ENCODE measurements around the gene TMEM86A.

Gene TMEM86A

GRCh38 chr11:18743900-18744514 lies 45.4 kb downstream of the TMEM86A start:
- no peaks in the 10 kb centered on the region for H3K4me1 ChIP-seq (ENCODE audit: low read length)
- H3K36me3 ChIP-seq (replicated peaks; ENCODE audit: low read depth, low read length), result no peaks in the 10 kb centered on the region
- no peak overlapping the region for H3K4me2 ChIP-seq (ENCODE audit: low read length)
- H3K4me3 ChIP-seq (ENCODE audit: low read length), result no peak overlapping the region
- H2AFZ ChIP-seq (ENCODE audit: low read depth, low read length), result no peak overlapping the region
- no peaks in the 10 kb centered on the region for H3K79me2 ChIP-seq (ENCODE audit: low read length)
- H4K20me1 ChIP-seq (ENCODE audit: insufficient read depth, low read length), result no peaks in the 10 kb centered on the region
- H3K9me3 ChIP-seq (ENCODE audit: insufficient read depth, low read length), result no peaks in the 10 kb centered on the region
- H3K27ac ChIP-seq (ENCODE audit: low read length), result no peak overlapping the region
- H3K27me3 ChIP-seq (ENCODE audit: low read depth, low read length), result peaks cover 16% of the 10 kb centered on the region
- no peak for TF ChIP-seq EZH2phosphoT487 (IDR thresholded peaks at IDR 0.05; ENCODE audit: low read depth)
- TF ChIP-seq, protein P1, sequence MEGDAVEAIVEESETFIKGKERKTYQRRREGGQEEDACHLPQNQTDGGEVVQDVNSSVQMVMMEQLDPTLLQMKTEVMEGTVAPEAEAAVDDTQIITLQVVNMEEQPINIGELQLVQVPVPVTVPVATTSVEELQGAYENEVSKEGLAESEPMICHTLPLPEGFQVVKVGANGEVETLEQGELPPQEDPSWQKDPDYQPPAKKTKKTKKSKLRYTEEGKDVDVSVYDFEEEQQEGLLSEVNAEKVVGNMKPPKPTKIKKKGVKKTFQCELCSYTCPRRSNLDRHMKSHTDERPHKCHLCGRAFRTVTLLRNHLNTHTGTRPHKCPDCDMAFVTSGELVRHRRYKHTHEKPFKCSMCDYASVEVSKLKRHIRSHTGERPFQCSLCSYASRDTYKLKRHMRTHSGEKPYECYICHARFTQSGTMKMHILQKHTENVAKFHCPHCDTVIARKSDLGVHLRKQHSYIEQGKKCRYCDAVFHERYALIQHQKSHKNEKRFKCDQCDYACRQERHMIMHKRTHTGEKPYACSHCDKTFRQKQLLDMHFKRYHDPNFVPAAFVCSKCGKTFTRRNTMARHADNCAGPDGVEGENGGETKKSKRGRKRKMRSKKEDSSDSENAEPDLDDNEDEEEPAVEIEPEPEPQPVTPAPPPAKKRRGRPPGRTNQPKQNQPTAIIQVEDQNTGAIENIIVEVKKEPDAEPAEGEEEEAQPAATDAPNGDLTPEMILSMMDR (IDR thresholded peaks at IDR 0.05; ENCODE audit: low read depth, low read length), result no peak
- no peak overlapping the region for H3K9ac ChIP-seq (ENCODE audit: low read length)

DNA sequence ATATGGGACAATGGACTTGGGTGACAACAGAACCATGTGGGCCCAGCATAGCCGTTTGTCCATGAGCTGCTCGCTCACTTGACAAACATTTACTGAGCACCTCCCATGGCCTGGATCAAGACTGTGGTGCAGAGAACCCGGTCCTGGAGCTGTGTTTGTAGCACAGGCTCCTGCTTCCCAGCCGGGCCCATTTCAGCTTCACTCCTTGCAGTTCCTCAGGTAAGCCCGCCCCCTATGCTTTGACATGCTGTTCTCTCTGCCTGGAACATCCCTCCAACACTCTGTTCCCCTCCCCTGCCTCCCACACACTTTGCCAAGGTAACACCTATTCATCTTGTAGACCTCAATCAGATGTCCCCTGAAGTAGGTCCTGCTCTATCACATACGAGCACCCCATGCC lies 46.7 kb downstream of the TMEM86A start:
- Histone ChIP-seq H2AFZ (ENCODE audit: low read depth, low read length) (no peak overlapping the region), H4K20me1 (ENCODE audit: insufficient read depth, low read length) (no peaks in the 10 kb centered on the region), H3K79me2 (ENCODE audit: low read length) (no peaks in the 10 kb centered on the region), H3K27me3 (ENCODE audit: low read depth, low read length) (peaks cover 16% of the 10 kb centered on the region), H3K9me3 (ENCODE audit: insufficient read depth, low read length) (no peaks in the 10 kb centered on the region), H3K4me2 (ENCODE audit: low read length) (no peak overlapping the region), H3K9ac (ENCODE audit: low read length) (no peak overlapping the region), H3K27ac (ENCODE audit: low read length) (no peak overlapping the region), H3K4me1 (ENCODE audit: low read length) (no peaks in the 10 kb centered on the region), H3K4me3 (ENCODE audit: low read length) (no peak overlapping the region), H3K36me3 (replicated peaks; ENCODE audit: low read depth, low read length) (no peaks in the 10 kb centered on the region)
- TF ChIP-seq, protein P1 (IDR thresholded peaks at IDR 0.05; ENCODE audit: low read depth, low read length), result no peak
- TF ChIP-seq EZH2phosphoT487 (IDR thresholded peaks at IDR 0.05; ENCODE audit: low read depth), result no peak

DNA sequence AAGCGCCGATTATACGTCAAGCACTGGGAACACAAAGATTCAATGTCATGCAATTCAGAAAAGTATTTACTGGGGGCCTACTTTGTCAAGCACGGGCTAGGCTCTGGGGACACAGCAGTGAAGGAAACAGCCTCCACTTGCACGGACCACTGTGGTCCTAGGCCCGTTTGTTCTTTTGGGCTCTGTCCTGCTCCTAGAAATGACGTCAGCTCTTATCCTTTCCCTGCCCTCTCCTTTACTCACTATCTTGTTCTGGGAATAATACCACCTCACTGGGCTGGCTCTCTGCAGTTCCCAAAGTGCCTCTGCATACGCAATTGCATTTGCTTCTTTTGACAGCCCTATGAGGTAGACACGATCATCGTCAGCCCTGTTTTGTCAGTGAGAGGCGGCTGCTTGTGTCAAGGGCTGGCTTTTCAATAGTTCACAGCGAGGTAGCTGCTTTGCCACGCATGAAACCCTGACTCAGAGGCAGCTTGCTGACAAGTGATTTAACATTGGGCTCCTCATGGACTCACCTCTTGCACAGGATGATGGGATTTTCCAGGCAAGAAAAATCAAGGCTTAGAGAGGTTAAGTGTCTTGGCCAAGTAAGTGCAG lies 50.3 kb downstream of the TMEM86A start:
- no peaks in the 10 kb centered on the region for H3K4me1 ChIP-seq (ENCODE audit: low read length)

GRCh38 chr11:18749681-18750319 lies 51.2 kb downstream of the TMEM86A start:
- no peak overlapping the region for H3K27ac ChIP-seq (ENCODE audit: low read length)

More for the DNA sequence above, 50.3 kb downstream of the TMEM86A start:
- Histone ChIP-seq H3K9me3 (ENCODE audit: insufficient read depth, low read length) (no peaks in the 10 kb centered on the region), H2AFZ (ENCODE audit: low read depth, low read length) (no peak overlapping the region), H3K36me3 (replicated peaks; ENCODE audit: low read depth, low read length) (no peaks in the 10 kb centered on the region), H3K4me3 (ENCODE audit: low read length) (no peak overlapping the region), H3K79me2 (ENCODE audit: low read length) (no peaks in the 10 kb centered on the region), H3K9ac (ENCODE audit: low read length) (no peak overlapping the region), H3K4me2 (ENCODE audit: low read length) (no peak overlapping the region), H4K20me1 (ENCODE audit: insufficient read depth, low read length) (no peaks in the 10 kb centered on the region), H3K27ac (ENCODE audit: low read length) (no peak overlapping the region), H3K27me3 (ENCODE audit: low read depth, low read length) (peaks cover 36% of the 10 kb centered on the region)
- TF ChIP-seq, protein P1 (IDR thresholded peaks at IDR 0.05; ENCODE audit: low read depth, low read length), result no peak
- no peak for TF ChIP-seq EZH2phosphoT487 (IDR thresholded peaks at IDR 0.05; ENCODE audit: low read depth)

More at GRCh38 chr11:18749681-18750319, 51.2 kb downstream of the TMEM86A start:
- Histone ChIP-seq H3K9ac (ENCODE audit: low read length) (no peak overlapping the region), H2AFZ (ENCODE audit: low read depth, low read length) (no peak overlapping the region), H4K20me1 (ENCODE audit: insufficient read depth, low read length) (no peaks in the 10 kb centered on the region), H3K9me3 (ENCODE audit: insufficient read depth, low read length) (no peaks in the 10 kb centered on the region), H3K36me3 (replicated peaks; ENCODE audit: low read depth, low read length) (no peaks in the 10 kb centered on the region), H3K27me3 (ENCODE audit: low read depth, low read length) (peaks cover 36% of the 10 kb centered on the region), H3K79me2 (ENCODE audit: low read length) (no peaks in the 10 kb centered on the region), H3K4me1 (ENCODE audit: low read length) (no peaks in the 10 kb centered on the region), H3K4me2 (ENCODE audit: low read length) (no peak overlapping the region), H3K4me3 (ENCODE audit: low read length) (no peak overlapping the region)
- TF ChIP-seq EZH2phosphoT487 (IDR thresholded peaks at IDR 0.05; ENCODE audit: low read depth), result no peak
- TF ChIP-seq, protein P1 (IDR thresholded peaks at IDR 0.05; ENCODE audit: low read depth, low read length), result no peak
